Suppressor macrophage treated with lipopolysaccharide for 4 hours (primary cell): ENCODE data around the gene DOCK2.

Experiments
- DNase-seq: peaks from one replicate; pipeline ENCODE4 v3.0.0-alpha.2; 2020

The DOCK2 gene

GRCh38 chr5:169911448-169912212 lies 274.6 kb downstream of the DOCK2 start:
- DNase-seq, result no peak

GRCh38 chr5:169913479-169913878 lies 276.4 kb downstream of the DOCK2 start:
- DNase-seq, result no peak

- DNase-seq, result no peak
Observed at GRCh38 chr5:169914766-169915165, 277.7 kb downstream of the DOCK2 start.

- DNase-seq, result peak; percentile 63
Observed at GRCh38 chr5:169917500-169917899, 280.4 kb downstream of the DOCK2 start.

GRCh38 chr5:169918228-169918627 lies 281.2 kb downstream of the DOCK2 start:
- no peak for DNase-seq

GRCh38 chr5:169920474-169920873 lies 283.4 kb downstream of the DOCK2 start:
- DNase-seq, result no peak

- no peak for DNase-seq
Observed at GRCh38 chr5:169921384-169921783, 284.3 kb downstream of the DOCK2 start.

GRCh38 chr5:169921949-169922348 lies 284.9 kb downstream of the DOCK2 start:
- no peak for DNase-seq

- no peak for DNase-seq
Observed at GRCh38 chr5:169922474-169922873, 285.4 kb downstream of the DOCK2 start.

GRCh38 chr5:169923988-169924387 lies 286.9 kb downstream of the DOCK2 start:
- DNase-seq, result no peak

GRCh38 chr5:169933127-169933526 lies 296.1 kb downstream of the DOCK2 start:
- no peak for DNase-seq

- no peak for DNase-seq
Observed at GRCh38 chr5:169933616-169934015, 296.5 kb downstream of the DOCK2 start.

- no peak for DNase-seq
Observed at GRCh38 chr5:169934990-169935389, 297.9 kb downstream of the DOCK2 start.

- no peak for DNase-seq
Observed at GRCh38 chr5:169935762-169936161, 298.7 kb downstream of the DOCK2 start.

- DNase-seq, result no peak
Observed at GRCh38 chr5:169938439-169938838, 301.4 kb downstream of the DOCK2 start.

GRCh38 chr5:169939731-169940130 lies 302.7 kb downstream of the DOCK2 start:
- no peak for DNase-seq

GRCh38 chr5:169941542-169941941 lies 304.5 kb downstream of the DOCK2 start:
- DNase-seq, result no peak

GRCh38 chr5:169942181-169942580 lies 305.1 kb downstream of the DOCK2 start:
- no peak for DNase-seq

- DNase-seq, result no peak
Observed at GRCh38 chr5:169943026-169943425, 306.0 kb downstream of the DOCK2 start.

GRCh38 chr5:169944115-169944514 lies 307.0 kb downstream of the DOCK2 start:
- DNase-seq, result no peak

GRCh38 chr5:169944922-169945680 lies 308.0 kb downstream of the DOCK2 start:
- DNase-seq, result peak; percentile 25

- peak; percentile 62 for DNase-seq
Observed at GRCh38 chr5:169945831-169946261, 308.8 kb downstream of the DOCK2 start.

GRCh38 chr5:169946743-169947295 lies 309.7 kb downstream of the DOCK2 start:
- DNase-seq, result no peak

- no peak for DNase-seq
Observed at GRCh38 chr5:169950333-169950732, 313.3 kb downstream of the DOCK2 start.
